ENCODE measurements around the gene FNTB.

DNA sequence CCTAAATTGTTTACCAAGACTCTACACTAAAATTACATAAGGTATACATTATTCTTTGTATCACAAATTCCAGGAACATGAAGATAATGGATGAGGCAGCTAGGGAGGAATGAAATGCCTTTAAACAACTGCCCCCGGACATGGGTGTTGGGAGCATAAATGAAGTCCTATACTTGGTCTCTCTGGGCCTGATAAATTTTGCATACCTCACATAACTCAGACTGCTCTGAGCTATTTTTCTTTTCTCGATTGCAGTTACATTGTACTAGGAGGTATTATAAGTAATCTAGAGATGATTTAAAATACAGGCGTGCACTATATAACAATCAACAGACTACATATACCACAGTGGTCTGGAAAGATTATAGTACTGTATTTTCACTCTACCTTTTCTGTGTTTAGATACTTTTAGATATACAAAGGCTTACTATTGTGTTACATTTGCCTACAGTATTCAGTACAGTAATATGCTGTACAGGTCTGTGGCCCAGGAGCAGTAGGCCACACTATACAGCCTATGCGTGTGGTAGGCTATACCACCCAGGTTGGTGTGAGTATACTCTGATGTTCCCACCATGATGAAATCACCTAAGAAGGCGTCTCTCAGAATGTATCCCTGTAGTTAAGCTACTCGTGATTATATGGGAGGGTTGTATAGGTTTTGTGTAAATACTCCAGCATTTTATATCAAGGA lies 14.3 kb downstream of the FNTB start:
- TF ChIP-seq EZH2 (IDR thresholded peaks at IDR 0.05) (no peak), ZNF274 (IDR thresholded peaks at IDR 0.05; ENCODE audit: low read depth, low read length) (no peak), EZH2phosphoT487 (IDR thresholded peaks at IDR 0.05; ENCODE audit: borderline replicate concordance) (no peak), JUND (IDR thresholded peaks at IDR 0.05) (no peak)
- TF ChIP-seq, protein P1, sequence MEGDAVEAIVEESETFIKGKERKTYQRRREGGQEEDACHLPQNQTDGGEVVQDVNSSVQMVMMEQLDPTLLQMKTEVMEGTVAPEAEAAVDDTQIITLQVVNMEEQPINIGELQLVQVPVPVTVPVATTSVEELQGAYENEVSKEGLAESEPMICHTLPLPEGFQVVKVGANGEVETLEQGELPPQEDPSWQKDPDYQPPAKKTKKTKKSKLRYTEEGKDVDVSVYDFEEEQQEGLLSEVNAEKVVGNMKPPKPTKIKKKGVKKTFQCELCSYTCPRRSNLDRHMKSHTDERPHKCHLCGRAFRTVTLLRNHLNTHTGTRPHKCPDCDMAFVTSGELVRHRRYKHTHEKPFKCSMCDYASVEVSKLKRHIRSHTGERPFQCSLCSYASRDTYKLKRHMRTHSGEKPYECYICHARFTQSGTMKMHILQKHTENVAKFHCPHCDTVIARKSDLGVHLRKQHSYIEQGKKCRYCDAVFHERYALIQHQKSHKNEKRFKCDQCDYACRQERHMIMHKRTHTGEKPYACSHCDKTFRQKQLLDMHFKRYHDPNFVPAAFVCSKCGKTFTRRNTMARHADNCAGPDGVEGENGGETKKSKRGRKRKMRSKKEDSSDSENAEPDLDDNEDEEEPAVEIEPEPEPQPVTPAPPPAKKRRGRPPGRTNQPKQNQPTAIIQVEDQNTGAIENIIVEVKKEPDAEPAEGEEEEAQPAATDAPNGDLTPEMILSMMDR (IDR thresholded peaks at IDR 0.05 in 2 of 3, conservative IDR thresholded peaks at IDR 0.05 in 1 of 3; ENCODE audit: borderline replicate concordance in 1 of 3, insufficient read depth in 1 of 3, low read depth in 2 of 3, low read length in 2 of 3) = no peak
